Activated naive CD4-positive, alpha-beta T cell treated with anti-CD3 and anti-CD28 coated beads, Interleukin-2, amount 50 U/mL, for 24 hours (primary cell): ENCODE results near the gene ZBTB4.

ENCODE experiments used
- H3K27ac Mint-ChIP-seq: one replicate; pipeline ENCODE4 v1.8.0; 2021; ENCODE audit warnings: mild to moderate bottlenecking, mixed read lengths
- H3K27me3 Mint-ChIP-seq: one replicate; pipeline ENCODE4 v1.8.0; 2021; ENCODE audit warnings: mixed read lengths
- H3K36me3 Mint-ChIP-seq: one replicate; pipeline ENCODE4 v1.8.0; 2021; ENCODE audit warnings: mixed read lengths
- H3K4me1 Mint-ChIP-seq: one replicate; pipeline ENCODE4 v1.8.0; 2021; ENCODE audit warnings: mixed read lengths
- H3K4me3 Mint-ChIP-seq: one replicate; pipeline ENCODE4 v1.8.0; 2021; ENCODE audit warnings: mild to moderate bottlenecking, mixed read lengths
- H3K9me3 Mint-ChIP-seq: one replicate; pipeline ENCODE4 v1.8.0; 2021; ENCODE audit warnings: mixed read lengths

Gene ZBTB4

DNA sequence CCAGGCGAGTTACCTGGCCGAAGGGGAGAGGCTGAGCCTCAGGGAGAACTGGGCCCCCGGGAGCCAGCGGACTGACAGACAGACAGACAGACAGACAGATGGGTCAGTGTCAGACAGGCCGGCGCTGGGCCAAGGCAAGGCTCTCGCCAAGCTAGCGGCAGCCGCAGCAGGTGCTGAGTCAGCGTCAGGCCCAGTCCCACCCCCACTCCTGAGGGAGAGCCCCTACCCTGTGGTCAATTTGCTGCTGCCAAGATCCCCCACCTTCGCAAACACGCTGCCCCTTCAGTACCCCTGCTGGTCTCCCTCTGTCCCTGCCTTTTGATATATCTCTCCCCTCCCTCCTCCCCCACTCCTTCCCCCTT, 38.6 kb downstream of the ZBTB4 start:
- no peaks in the 10 kb centered on the region for H3K36me3 Mint-ChIP-seq
- no peaks in the 10 kb centered on the region for H3K9me3 Mint-ChIP-seq
- H3K4me3 Mint-ChIP-seq: peak overlapping the region; percentile 82
- no peak overlapping the region for H3K27ac Mint-ChIP-seq
- H3K4me1 Mint-ChIP-seq: peaks cover 46% of the 10 kb centered on the region
- peaks cover 34% of the 10 kb centered on the region for H3K27me3 Mint-ChIP-seq

DNA sequence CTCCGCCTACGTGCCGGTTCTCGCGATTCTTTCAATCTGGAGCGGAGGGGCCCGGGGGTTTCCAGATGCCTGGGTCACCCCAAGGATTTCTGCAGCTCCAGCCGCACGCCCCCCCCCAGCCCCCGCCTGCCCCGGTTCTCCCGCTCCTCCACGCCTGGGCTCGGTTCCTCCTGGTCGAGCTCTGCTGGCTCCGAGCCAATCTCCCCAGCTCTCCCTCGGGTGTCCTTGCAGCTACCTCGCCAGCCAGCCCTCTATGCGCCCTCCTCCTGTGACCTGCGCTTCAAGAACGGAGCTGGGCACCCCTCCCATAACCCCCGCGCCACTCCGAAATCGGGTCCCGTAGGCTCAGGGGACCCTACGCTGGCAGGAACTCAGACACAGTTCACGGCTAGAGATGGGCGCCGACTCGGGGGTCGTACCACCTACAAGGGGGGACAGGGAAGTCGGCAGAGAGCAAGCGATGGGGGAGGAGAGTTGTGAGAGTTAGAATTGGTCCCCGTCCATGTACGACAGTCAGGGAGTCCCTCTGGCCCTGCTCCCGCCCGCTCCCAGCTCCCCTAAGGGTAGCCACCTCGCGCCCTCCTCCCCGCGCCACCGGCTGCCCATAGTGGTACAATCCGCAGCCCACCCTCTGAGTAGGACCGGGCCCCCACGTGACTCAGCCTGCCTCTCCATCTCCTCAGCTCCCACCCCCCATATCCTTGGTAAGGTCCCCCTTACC, 39.2 kb downstream of the ZBTB4 start:
- Mint-ChIP-seq H3K4me1 (peaks cover 40% of the 10 kb centered on the region), H3K27ac (peak overlapping the region; percentile 35)

GRCh38 chr17:7439462-7440112, 39.8 kb downstream of the ZBTB4 start, which contains the start of gene FGF11:
TSS of gene FGF11 (plus strand) at chr17:7439512. CDS start at chr17:7439621, 109 bp downstream.
- H3K27ac Mint-ChIP-seq: peak within 1 kb of the TSS; percentile 77
- H3K9me3 Mint-ChIP-seq: no peaks in the 10 kb centered on the region
- peaks cover 38% of the 10 kb centered on the region for H3K4me1 Mint-ChIP-seq
- no peaks in the 10 kb centered on the region for H3K36me3 Mint-ChIP-seq
- H3K4me3 Mint-ChIP-seq: peak within 1 kb of the TSS; percentile 88
- peaks cover 27% of the 10 kb centered on the region for H3K27me3 Mint-ChIP-seq

More for the DNA sequence above, 39.2 kb downstream of the ZBTB4 start:
- H3K27me3 Mint-ChIP-seq: peaks cover 29% of the 10 kb centered on the region
- no peaks in the 10 kb centered on the region for H3K36me3 Mint-ChIP-seq
- H3K9me3 Mint-ChIP-seq: no peaks in the 10 kb centered on the region
- peak overlapping the region; percentile 82 for H3K4me3 Mint-ChIP-seq

DNA sequence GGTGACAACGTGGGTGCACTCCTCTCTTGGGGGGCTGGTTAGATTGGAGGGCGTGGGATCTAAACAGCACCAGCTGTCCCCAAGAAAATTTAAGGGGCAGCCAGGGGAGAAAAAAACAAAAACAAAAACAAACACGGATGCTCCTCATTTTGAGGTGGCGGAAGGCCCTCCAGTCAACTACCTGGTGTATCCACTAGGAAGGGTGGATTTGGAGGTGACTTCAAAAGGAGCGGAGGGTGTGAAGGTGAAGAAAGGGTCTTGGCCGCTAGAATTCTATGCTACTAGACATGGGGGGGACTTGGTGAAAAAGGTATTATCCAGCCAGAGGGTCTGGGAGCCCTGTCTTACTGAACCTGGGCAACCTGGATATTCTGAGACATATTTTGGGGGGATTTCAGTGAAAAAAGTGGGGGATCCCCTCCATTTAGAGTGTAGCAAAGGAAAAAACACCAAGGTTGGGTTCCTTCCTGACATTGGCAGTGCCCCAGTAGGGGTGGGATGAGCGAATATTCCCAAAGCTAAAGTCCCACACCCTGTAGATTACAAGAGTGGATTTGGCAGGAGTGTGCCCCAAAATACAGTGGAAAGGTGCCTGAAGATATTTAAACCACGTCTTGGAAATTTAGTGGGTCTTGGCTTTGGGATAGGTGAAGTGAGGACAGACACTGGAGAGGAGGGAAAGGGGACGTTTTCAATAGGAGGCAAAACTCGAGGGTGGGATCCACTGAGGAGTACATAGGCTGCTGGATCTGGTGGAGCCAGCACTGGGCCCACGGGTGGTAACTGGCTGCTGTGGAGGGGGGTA, 40.6 kb downstream of the ZBTB4 start:
- Mint-ChIP-seq H3K36me3 (no peaks in the 10 kb centered on the region), H3K27ac (peak overlapping the region; percentile 77), H3K9me3 (no peaks in the 10 kb centered on the region), H3K27me3 (peaks cover 25% of the 10 kb centered on the region), H3K4me3 (peak overlapping the region; percentile 88), H3K4me1 (peaks cover 38% of the 10 kb centered on the region)

DNA sequence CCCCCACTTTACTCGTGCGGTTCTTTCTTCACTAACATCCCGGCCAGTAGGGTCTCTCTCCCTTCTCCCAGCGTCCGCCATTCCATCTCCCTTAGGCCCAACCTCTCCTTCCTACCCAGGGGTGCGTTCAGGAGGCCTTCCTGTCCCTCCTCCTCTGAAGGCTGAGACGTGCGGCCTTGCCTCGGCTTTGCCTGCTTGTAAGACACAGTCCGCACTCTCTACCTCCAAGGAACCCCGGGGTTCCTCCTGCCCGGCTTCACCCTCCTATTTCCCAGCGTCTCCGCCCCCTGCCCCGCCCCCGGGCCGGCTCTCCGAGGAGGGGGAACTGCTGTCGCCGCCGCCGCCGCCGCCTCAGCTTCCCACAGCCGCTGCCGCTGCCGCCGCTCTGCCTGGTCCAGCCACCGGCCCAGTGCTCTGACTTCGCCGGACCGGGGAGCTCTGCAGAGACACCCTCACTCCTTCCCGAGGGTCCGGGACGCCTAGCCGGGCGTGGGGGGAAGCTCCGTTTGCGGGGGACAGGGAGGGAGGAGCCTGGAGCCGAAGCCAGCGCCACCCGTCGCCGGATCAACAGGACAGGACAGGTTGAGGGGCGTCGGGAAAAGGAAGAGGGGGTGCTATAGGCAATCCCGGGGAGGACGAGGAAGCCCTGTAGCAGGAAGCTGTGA, 41.3 kb downstream of the ZBTB4 start:
- Mint-ChIP-seq H3K27me3 (peaks cover 20% of the 10 kb centered on the region), H3K4me1 (peaks cover 38% of the 10 kb centered on the region), H3K27ac (peak overlapping the region; percentile 68), H3K36me3 (no peaks in the 10 kb centered on the region), H3K9me3 (no peaks in the 10 kb centered on the region), H3K4me3 (peak overlapping the region; percentile 88)

DNA sequence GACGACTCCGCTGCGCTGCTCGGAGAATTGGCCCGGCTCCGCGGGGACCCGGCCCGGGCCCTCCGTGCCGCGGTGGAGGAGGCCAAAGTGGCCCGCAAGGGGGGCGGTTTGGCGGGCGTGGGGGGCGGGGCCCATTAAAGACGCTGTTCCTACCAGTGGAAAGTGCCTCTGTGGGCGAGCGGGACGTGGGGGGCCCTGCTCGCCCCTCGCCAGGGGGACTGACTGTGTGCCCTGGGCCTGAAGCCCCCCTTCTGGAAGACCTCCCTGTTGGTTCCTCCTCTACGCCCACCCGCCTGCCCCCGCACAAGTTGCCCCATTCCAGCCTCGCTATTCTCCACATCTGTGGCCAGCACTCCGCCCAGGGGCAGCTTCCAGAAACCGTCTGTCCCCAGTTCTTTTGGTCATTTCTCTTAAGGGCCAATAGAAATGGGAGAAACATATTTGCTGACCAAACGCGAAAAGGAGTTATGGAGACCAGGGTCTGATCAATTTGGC, 42.0 kb downstream of the ZBTB4 start:
- peaks cover 38% of the 10 kb centered on the region for H3K4me1 Mint-ChIP-seq
- H3K36me3 Mint-ChIP-seq: no peaks in the 10 kb centered on the region
- no peaks in the 10 kb centered on the region for H3K9me3 Mint-ChIP-seq
- peak overlapping the region; percentile 88 for H3K4me3 Mint-ChIP-seq
- peaks cover 15% of the 10 kb centered on the region for H3K27me3 Mint-ChIP-seq
- peak overlapping the region; percentile 68 for H3K27ac Mint-ChIP-seq

GRCh38 chr17:7436556-7437368, 42.7 kb downstream of the ZBTB4 start:
- Mint-ChIP-seq H3K9me3 (no peaks in the 10 kb centered on the region), H3K4me3 (peak overlapping the region; percentile 96), H3K36me3 (no peaks in the 10 kb centered on the region), H3K4me1 (peaks cover 38% of the 10 kb centered on the region), H3K27me3 (peaks cover 10% of the 10 kb centered on the region), H3K27ac (peak overlapping the region; percentile 84)

GRCh38 chr17:7435676-7436555, 43.5 kb downstream of the ZBTB4 start:
- Mint-ChIP-seq H3K36me3 (no peaks in the 10 kb centered on the region), H3K27ac (peak overlapping the region; percentile 95), H3K4me3 (peak overlapping the region; percentile 96), H3K27me3 (peaks cover 7% of the 10 kb centered on the region), H3K4me1 (peaks cover 38% of the 10 kb centered on the region), H3K9me3 (no peaks in the 10 kb centered on the region)

GRCh38 chr17:7432296-7432695, 47.1 kb downstream of the ZBTB4 start:
- no peaks in the 10 kb centered on the region for H3K9me3 Mint-ChIP-seq

DNA sequence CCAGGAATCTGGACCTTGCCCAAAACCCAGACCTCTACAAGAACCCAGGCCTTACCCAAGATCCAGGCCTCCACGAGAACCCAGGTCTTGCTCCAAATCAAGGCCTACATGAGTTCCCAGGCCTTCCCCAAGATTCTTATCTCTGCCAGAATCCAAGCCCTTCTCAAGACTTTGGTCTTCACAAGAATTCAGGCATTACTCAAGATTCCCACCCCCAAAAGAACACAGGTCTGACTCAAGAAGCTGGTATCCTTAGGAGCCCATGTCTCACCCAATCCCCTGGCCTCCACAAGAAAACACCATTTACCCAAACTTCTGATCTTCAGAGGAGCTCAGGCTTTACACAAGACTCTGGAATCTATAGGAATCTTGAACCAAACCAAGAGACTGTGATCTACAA, 48.2 kb downstream of the ZBTB4 start:
- Mint-ChIP-seq H3K36me3 (no peaks in the 10 kb centered on the region), H3K27ac (no peak overlapping the region), H3K4me3 (no peak overlapping the region), H3K4me1 (peaks cover 3% of the 10 kb centered on the region), H3K9me3 (no peaks in the 10 kb centered on the region), H3K27me3 (no peaks in the 10 kb centered on the region)

More at GRCh38 chr17:7432296-7432695, 47.1 kb downstream of the ZBTB4 start:
- peak overlapping the region; percentile 51 for H3K27ac Mint-ChIP-seq
- no peaks in the 10 kb centered on the region for H3K27me3 Mint-ChIP-seq
- no peak overlapping the region for H3K4me3 Mint-ChIP-seq
- no peaks in the 10 kb centered on the region for H3K36me3 Mint-ChIP-seq
- H3K4me1 Mint-ChIP-seq: peaks cover 11% of the 10 kb centered on the region

DNA sequence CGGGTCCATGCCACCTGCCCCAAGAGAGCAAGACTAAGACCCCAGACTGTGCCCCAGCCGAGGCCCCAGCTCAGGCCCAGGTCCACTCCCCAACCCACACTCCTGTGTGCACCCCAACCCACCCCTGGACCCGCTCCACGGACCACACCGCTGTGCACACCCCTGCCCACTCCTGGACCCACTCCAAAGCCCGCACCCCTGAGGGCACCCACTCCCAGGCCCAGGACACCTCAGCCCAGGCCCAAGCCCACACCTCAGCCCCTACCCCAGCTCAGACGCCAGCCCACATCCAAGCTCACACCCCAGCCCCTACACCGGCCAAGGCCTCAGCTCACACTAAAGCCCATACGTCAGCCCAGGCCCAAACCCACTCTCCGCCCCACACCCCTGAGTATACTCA, 49.7 kb downstream of the ZBTB4 start:
- H3K9me3 Mint-ChIP-seq: no peaks in the 10 kb centered on the region
- no peaks in the 10 kb centered on the region for H3K4me1 Mint-ChIP-seq

DNA sequence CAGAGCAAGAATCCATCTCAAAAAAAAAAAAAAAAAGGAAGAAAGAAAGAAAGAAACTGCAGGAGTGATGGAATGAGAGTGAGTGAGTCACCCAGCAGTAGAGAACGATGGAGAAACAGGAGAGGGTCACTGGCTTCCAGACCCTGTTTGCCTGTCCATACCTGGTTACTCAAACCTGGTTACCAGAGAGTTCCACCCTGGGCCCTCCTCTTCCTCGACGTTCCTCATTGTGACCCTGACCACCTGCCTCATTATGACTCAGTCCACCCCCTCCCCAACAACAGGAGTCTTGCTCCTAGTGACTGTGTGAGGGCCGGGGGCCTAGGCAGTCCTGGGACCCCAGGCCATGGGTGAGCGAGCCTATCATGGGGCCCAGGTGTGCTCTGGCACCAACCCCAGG, 50.9 kb downstream of the ZBTB4 start, which contains the start of gene SPEM3:
Gene SPEM3 (plus strand): TSS at position 301 of the 400 bp plus-strand sequence. CDS start 46 bp downstream, at position 347.
- Mint-ChIP-seq H3K4me3 (no peak within 1 kb of the TSS), H3K9me3 (no peaks in the 10 kb centered on the region), H3K36me3 (no peaks in the 10 kb centered on the region), H3K27ac (peak within 1 kb of the TSS; percentile 27), H3K4me1 (no peaks in the 10 kb centered on the region), H3K27me3 (no peaks in the 10 kb centered on the region)

More for the DNA sequence above, 49.7 kb downstream of the ZBTB4 start:
- no peaks in the 10 kb centered on the region for H3K36me3 Mint-ChIP-seq
- no peak overlapping the region for H3K27ac Mint-ChIP-seq
- H3K4me3 Mint-ChIP-seq: no peak overlapping the region
- no peaks in the 10 kb centered on the region for H3K27me3 Mint-ChIP-seq

DNA sequence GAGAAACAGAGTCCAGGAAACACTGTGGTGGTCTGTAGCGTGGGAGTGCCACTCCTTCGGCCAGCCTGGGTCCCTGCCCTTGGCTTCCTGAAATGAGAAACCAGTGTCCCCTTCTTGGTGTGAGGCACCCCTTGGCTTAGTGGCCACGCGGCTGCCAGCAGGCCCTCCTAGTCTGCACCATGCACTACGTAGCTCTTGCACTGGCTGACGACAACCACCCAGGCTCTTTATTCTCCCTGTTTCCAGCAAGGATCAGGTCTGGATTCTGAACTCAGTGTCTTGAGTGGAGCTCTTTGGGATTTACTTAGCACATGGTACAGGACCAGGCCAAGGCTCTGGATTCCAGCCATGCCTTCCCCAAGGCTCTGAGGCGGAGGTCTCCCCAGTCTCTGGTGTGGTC, 51.9 kb downstream of the ZBTB4 start:
- no peak overlapping the region for H3K27ac Mint-ChIP-seq
- no peak overlapping the region for H3K4me3 Mint-ChIP-seq
- H3K36me3 Mint-ChIP-seq: no peaks in the 10 kb centered on the region

More for the DNA sequence above, 51.9 kb downstream of the ZBTB4 start:
- no peaks in the 10 kb centered on the region for H3K4me1 Mint-ChIP-seq
- H3K27me3 Mint-ChIP-seq: no peaks in the 10 kb centered on the region
- H3K9me3 Mint-ChIP-seq: no peaks in the 10 kb centered on the region
